Activated naive CD4-positive, alpha-beta T cell treated with anti-CD3 and anti-CD28 coated beads, Interleukin-2, amount 50 U/mL, for 72 hours (primary cell): ENCODE measurements around the gene CD44. TPM values are rescaled to one million over a fixed set of nuclear protein-coding genes. Genes with fewer than 3 reads are reported as not detected.

Experiments used
- ATAC-seq, 2 donors: fragments of 150-1000 bp; cut with Tn5 transposase; 2 replicates each; pipeline ENCODE4 v1.10.0; 2021; ENCODE audit warnings: mild to moderate bottlenecking in 2 of 2, moderate library complexity in 2 of 2
- DNase-seq, 2 donors: peaks; one replicate each; pipeline ENCODE4 v3.0.0; 2021 to 2022; ENCODE audit warnings: low spot score in 2 of 2
- H3K27ac Mint-ChIP-seq, 2 donors: one replicate each; pipeline ENCODE4 v1.8.0; 2022; ENCODE audit warnings: mild to moderate bottlenecking in 2 of 2, mixed read lengths in 2 of 2
- H3K36me3 Mint-ChIP-seq, 2 donors: one replicate each; pipeline ENCODE4 v1.8.0; 2022; ENCODE audit warnings: mixed read lengths in 2 of 2
- H3K9me3 Mint-ChIP-seq, 2 donors: one replicate each; pipeline ENCODE4 v1.8.0; 2022; ENCODE audit warnings: mixed read lengths in 2 of 2
- total RNA-seq, 2 donors: library from RNA; stranded (reverse); gene quantifications; one replicate each; pipeline ENCODE4 v1.2.3, GENCODE V29; 2022

CD44 gene
- total RNA-seq, 2 donors from 2014 or later = 321 to 381 TPM

GRCh38 chr11:35257281-35257680 lies 118.3 kb downstream of the CD44 start:
- H3K9me3 Mint-ChIP-seq = peaks cover 4 to 7% of the 10 kb centered on the region in 2 donors
- ATAC-seq (peak; percentile 81 to 86), DNase-seq (no peak)
- H3K27ac Mint-ChIP-seq = no peak overlapping the region
- peaks cover 0 to 12% of the 10 kb centered on the region in 2 donors for H3K36me3 Mint-ChIP-seq

DNA sequence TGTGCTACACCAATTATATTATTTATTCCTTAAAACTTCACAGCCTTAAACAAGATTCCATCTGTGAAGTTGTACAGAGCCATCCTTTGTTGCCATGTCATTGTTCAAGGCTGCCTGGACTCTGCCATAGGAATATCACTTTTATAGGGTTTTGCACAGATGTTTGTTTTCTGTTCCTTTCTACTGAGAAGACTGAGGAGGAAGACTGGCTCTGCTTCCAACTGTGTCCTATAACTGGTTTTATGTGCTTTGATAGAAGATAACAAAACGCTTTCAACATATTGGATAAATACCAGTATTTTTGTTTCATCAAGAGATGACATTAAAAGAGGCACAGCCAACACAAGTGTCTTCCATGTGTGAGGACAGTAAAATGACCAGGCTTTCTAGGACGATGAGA lies 120.6 kb downstream of the CD44 start:
- no peak overlapping the region for H3K27ac Mint-ChIP-seq
- DNase-seq = no peak
- peaks cover 0 to 12% of the 10 kb centered on the region in 2 donors for H3K36me3 Mint-ChIP-seq
- peaks cover 4 to 7% of the 10 kb centered on the region in 2 donors for H3K9me3 Mint-ChIP-seq
- no peak for ATAC-seq

DNA sequence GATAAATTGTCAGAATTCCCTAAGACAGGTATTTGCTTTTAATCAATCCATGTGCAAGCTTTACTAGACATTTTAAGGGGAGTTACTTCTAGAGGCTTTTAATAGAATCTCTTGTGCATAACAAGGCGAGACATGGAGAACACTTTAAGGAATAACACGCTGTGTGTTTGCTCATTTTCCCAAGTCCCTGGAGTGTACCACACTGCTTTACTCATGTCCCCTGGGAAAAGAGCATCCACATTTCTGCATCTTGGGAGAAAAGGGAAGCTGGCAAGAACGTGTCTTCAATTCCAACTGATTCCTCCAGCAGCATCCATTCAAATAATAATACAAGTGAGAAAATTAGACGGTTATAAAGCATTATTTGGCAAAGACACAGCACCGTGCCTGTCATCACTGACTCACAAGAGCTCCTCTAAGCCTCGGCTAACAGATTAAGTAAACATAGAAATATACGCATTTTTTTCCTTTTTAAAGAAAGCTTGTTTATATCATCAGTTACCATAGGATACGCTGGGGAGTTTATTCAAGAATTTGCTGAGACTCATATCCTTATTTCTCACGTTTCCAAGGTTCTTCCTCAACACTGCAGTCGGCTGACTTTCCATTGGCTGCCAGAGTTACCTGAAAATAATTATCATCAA lies 121.5 kb downstream of the CD44 start:
- no peaks in the 10 kb centered on the region for H3K9me3 Mint-ChIP-seq
- no peak for ATAC-seq
- no peak for DNase-seq

DNA sequence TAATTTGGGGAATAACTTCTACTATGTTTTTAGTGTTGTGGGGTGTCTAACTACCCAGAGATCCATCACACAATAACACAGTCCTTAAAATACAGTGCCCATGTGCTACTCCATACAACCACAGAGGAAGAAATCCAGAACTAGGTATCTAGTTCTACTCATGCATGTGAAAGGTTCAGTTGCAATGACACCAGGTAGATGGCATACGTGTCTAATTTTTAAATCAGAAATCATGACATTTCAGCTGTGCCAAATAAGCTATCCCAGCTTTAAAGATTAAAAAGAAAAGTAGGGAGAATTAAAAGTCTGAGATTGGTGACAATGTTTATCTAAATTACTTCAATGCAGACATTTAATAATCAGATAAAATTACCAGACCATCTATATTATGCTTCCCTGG lies 122.2 kb downstream of the CD44 start:
- no peaks in the 10 kb centered on the region for H3K9me3 Mint-ChIP-seq
- no peak for DNase-seq

More for the DNA sequence above, 121.5 kb downstream of the CD44 start:
- Mint-ChIP-seq H3K27ac (no peak overlapping the region), H3K36me3 (peaks cover 0 to 7% of the 10 kb centered on the region in 2 donors)

DNA sequence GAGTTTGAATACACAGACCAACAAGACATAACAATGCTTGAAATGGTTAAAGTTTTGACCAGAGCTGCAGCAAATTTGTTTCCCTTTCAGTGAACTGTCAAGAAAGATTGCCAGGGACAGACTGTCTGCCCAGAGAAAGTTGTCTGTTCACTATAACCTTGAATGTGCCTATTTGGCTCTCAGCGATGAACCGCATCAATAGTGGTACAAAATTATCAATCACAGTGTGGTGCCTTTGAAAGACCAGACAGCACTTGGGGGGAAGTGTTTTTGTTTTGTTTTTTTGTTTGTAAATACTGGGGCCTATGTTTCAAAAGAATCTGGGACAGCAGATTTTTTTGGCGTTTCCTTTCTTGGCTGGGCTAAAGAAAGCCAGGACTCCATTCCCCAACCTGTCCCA lies 123.1 kb downstream of the CD44 start:
- Mint-ChIP-seq H3K36me3 (peaks cover 0 to 6% of the 10 kb centered on the region in 2 donors), H3K9me3 (no peaks in the 10 kb centered on the region), H3K27ac (no peak overlapping the region)
- DNase-seq = no peak
- no peak for ATAC-seq

More for the DNA sequence above, 122.2 kb downstream of the CD44 start:
- peaks cover 0 to 6% of the 10 kb centered on the region in 2 donors for H3K36me3 Mint-ChIP-seq
- ATAC-seq = no peak
- no peak overlapping the region for H3K27ac Mint-ChIP-seq

DNA sequence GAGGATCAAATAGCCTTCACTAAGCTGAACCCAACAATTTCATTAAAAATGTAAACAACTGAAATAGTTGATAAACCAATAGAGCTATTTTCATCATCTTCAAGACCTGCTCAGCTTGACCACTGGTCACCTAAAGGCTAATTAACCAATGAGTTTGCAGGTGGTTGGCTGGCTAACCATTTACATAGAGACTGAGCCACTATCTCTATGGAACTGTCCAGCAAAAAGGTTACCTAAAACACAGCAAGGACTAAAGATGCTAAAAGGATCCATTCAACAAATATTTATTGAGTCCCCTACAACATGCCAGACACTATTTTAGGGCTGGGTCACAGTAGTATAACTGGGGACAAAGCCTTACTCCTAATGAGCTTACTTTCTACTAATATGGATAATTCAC lies 123.8 kb downstream of the CD44 start:
- DNase-seq (no peak), ATAC-seq (no peak)
- Mint-ChIP-seq H3K9me3 (no peaks in the 10 kb centered on the region), H3K27ac (no peak overlapping the region), H3K36me3 (peaks cover 0 to 6% of the 10 kb centered on the region in 2 donors)

DNA sequence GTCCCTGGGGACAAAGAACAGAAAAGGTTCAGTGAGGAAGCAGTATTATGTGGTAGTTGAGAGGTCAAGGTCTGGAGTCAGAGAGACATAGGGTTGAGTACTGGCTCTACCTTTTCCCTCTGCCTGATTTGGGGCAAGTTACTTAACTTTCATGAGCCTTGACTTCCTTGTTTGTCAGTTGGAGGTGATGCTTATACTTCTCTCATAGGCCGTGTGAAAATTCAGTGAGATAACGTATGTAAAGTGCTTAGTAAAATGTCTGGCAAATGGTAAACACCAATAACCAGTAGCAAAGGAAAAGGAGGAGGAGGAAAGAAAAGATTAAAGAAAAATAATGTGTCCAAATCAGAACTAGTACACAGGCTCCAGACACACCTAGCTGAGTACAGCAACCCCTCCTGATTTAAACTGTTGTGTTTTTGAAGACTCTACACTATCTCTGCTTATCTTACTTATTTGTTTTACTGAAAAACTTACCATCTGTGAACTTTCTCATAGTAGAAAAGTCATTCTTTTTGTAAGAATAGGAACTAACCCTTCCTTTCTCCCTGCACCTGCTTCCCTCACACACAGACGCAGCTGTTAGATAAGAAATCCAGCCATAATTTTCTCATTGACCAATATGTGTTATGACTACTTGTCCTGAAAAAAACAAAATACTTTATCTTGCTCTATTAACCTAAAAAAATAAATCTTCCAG lies 126.9 kb downstream of the CD44 start:
- no peak for DNase-seq
- peaks cover 6% of the 10 kb centered on the region in 2 donors for H3K9me3 Mint-ChIP-seq
- H3K36me3 Mint-ChIP-seq = peaks cover 6% of the 10 kb centered on the region in 2 donors
- ATAC-seq = no peak
- H3K27ac Mint-ChIP-seq = peak overlapping the region in 1 of 2 donors; percentile 10

DNA sequence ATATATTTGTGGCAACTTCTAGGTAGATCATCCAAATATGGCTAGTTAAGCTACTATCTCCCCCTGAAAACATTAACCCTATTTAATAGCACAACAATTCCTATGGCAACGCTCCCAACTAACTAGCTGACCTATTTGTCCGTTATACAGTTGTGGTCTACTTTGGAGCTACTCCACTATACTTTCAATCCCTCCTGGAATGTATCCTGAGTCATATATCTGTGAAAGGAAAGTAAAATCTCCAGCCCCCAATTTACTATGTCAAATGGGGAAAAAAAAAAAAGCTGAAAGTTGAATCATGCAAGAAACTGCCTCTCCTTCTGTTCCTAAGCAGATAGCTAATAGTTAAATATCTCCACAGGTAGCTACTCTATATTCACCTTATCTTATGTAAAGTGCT lies 128.5 kb downstream of the CD44 start:
- peaks cover 6 to 11% of the 10 kb centered on the region in 2 donors for H3K36me3 Mint-ChIP-seq
- H3K9me3 Mint-ChIP-seq = peaks cover 10 to 11% of the 10 kb centered on the region in 2 donors
- ATAC-seq (no peak), DNase-seq (no peak)
- no peak overlapping the region for H3K27ac Mint-ChIP-seq

- no peak for ATAC-seq
- no peak for DNase-seq
- no peak overlapping the region for H3K27ac Mint-ChIP-seq
- peaks cover 10 to 11% of the 10 kb centered on the region in 2 donors for H3K9me3 Mint-ChIP-seq
- H3K36me3 Mint-ChIP-seq = peaks cover 11 to 12% of the 10 kb centered on the region in 2 donors
These were observed 131.4 kb downstream of the CD44 start for GRCh38 chr11:35270342-35270741.

GRCh38 chr11:35271031-35271430 lies 132.1 kb downstream of the CD44 start:
- peaks cover 10 to 11% of the 10 kb centered on the region in 2 donors for H3K9me3 Mint-ChIP-seq
- H3K36me3 Mint-ChIP-seq = peaks cover 11 to 13% of the 10 kb centered on the region in 2 donors

DNA sequence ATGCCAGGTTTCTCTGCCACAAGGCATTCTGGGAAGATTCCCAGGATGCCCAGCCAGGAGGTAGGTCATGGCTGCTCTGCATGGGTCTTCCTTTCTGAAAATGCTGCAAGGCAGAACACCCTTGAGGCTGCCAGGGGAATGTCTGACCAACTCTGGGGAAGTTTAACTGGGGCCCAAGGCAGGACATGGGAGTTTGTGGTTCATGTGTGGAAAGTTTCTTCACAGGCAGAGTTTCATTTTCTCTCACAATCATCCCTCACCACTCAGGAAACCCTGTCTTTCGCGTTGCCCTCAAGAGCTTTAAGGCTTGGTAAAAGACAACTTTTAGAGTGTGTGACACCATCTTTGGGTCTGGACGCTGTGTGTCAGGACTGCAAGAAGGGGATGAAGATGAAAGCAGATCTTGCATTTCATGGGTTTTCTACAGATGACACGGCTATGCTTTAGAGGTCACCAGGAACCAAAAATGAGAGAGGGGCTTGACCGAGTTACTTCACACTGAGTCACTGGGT lies 133.5 kb downstream of the CD44 start:
- Mint-ChIP-seq H3K27ac (peak overlapping the region in 1 of 2 donors; percentile 56), H3K9me3 (peaks cover 10 to 11% of the 10 kb centered on the region in 2 donors), H3K36me3 (peaks cover 11 to 15% of the 10 kb centered on the region in 2 donors)
- ATAC-seq = peak; percentile 91 to 92
- peak; percentile 56 to 82 for DNase-seq

More at GRCh38 chr11:35271031-35271430, 132.1 kb downstream of the CD44 start:
- H3K27ac Mint-ChIP-seq = no peak overlapping the region
- DNase-seq (no peak), ATAC-seq (no peak)

- DNase-seq (no peak), ATAC-seq (no peak)
- peaks cover 15% of the 10 kb centered on the region in 2 donors for H3K36me3 Mint-ChIP-seq
- no peak overlapping the region for H3K27ac Mint-ChIP-seq
- H3K9me3 Mint-ChIP-seq = peaks cover 10 to 15% of the 10 kb centered on the region in 2 donors
These were observed 136.2 kb downstream of the CD44 start for GRCh38 chr11:35274909-35275785.

GRCh38 chr11:35275786-35276170 lies 136.8 kb downstream of the CD44 start:
- H3K36me3 Mint-ChIP-seq = peaks cover 11 to 15% of the 10 kb centered on the region in 2 donors
- peaks cover 5 to 10% of the 10 kb centered on the region in 2 donors for H3K9me3 Mint-ChIP-seq
- H3K27ac Mint-ChIP-seq = no peak overlapping the region
- no peak for ATAC-seq
- no peak for DNase-seq

DNA sequence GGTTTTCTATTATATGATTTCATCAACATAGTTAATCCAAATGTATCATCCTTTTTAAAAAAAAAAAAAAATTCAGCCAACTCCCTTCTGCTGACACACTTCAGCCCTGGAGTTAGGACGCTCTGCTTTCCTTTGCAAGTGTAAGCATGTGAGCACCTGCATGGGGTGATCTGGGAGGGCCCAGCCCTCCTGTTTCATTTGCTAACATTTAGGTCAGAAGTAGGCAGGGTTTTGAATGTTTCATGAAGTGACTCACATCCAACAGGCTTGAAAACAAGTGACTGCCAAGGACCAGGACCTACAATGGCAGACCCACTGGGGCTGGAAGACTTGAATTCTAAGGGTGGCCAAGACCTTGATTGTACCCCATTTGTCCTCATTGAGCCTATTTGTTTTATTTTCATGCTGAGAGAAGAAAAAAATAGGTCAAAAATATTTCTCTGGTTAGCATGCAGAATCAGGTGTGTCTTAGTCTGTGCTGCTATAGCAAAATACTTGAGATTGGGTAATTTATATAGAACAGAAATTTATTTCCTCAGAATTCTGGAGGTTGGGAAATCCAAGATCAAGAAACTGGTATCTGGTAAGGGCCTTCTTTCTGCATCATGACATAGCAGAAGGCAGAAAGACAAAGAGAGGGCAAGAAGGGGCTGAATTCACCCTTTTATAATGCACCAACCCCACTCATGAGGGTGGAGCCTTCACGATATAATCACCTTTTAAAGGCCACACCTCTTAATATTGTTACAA lies 137.6 kb downstream of the CD44 start:
- H3K9me3 Mint-ChIP-seq = peaks cover 0 to 4% of the 10 kb centered on the region in 2 donors
- peaks cover 5 to 15% of the 10 kb centered on the region in 2 donors for H3K36me3 Mint-ChIP-seq
- ATAC-seq = peak; percentile 9 to 46
- peak overlapping the region in 1 of 2 donors; percentile 63 for H3K27ac Mint-ChIP-seq
- peak in 1 of 2 donors; percentile 12 for DNase-seq

DNA sequence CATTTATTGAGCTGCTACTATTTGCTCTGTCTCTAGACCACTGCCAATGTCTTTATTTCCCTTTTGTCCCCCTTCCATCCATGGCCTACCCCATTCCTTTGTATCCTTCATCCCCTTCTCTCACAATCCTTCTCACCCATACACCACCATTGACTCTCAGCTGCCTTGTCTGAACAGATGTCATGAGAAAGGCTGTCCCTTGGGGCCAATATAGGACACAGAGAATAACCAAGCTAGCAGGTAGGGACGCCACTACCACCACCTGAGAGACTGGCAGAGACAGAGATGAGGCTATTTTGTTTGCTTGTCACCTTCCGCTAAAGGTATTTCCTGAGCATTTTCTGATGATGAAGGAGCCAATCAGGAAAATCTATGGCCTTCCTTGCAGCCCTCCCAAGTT lies 138.9 kb downstream of the CD44 start:
- H3K36me3 Mint-ChIP-seq = peaks cover 5 to 15% of the 10 kb centered on the region in 2 donors
- H3K27ac Mint-ChIP-seq = no peak overlapping the region
- peaks cover 0 to 4% of the 10 kb centered on the region in 2 donors for H3K9me3 Mint-ChIP-seq
- DNase-seq (no peak), ATAC-seq (no peak)

DNA sequence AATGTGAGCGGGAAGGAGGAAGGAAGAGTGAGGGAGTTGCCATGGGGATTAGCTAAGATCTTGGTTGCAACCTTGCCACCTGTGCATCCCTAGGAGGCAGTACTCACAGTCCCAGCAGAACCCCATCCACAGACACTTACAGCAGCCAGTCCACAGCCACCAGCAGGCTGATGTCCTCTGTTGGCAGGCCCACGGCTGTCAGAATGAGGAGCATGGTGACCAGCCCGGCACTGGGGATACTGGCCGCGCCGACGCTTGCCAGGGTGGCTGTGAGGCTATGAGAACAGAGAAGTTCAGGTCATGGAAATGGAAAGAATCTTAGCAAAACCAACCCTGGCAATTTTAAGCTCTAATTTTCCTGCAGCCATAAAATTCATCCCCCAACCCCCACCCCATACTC lies 141.8 kb downstream of the CD44 start:
- DNase-seq (no peak), ATAC-seq (no peak)
- Mint-ChIP-seq H3K9me3 (peaks cover 0 to 4% of the 10 kb centered on the region in 2 donors), H3K36me3 (peaks cover 5% of the 10 kb centered on the region in 2 donors), H3K27ac (no peak overlapping the region)
